HepG2 (cell line): ENCODE measurements around the gene POLA2. TPM values are rescaled to one million over a fixed set of nuclear protein-coding genes. Genes with fewer than 3 reads are reported as not detected.

ENCODE experiments used
- ATAC-seq: fragments of 200-7000 bp; cut with Tn5 transposase; 3 replicates; pipeline ENCODE4 v1.9.1; 2020; ENCODE audit warnings: mild to moderate bottlenecking, moderate library complexity
- BruUV-seq: library from RNA; stranded (reverse); fragments of 400-500 nt; replicated peaks from 2 replicates; lab custom pipeline; 2021; lab: Mats Ljungman, UMichigan
- CTCF ChIA-PET: fragments of 300-600 bp; formaldehyde crosslinking; extraction: SDS; loops from one replicate; lab custom pipeline; 2021; ENCODE audit warnings: low total read pairs, inconsistent platforms, low intra/inter-chr PET ratio; lab: Yijun Ruan, JAX
- POLR2A ChIA-PET: fragments of 350-600 bp; sonication (Branson Sonifier 250); formaldehyde crosslinking; loops from one replicate; lab custom pipeline; 2020; ENCODE audit warnings: antibody characterized with exemption, inconsistent platforms; lab: Yijun Ruan, JAX
- DNase-seq: peaks from one replicate; pipeline ENCODE4 v3.0.0-alpha.2; 2015; ENCODE audit warnings: low spot score
- FAIRE-seq: peaks from 3 replicates; lab custom pipeline; 2011; peaks lifted over from hg19 to GRCh38; lab: Jason Lieb, UNC
- H2AFZ ChIP-seq: one replicate; pipeline ENCODE4 v1.6.1; 2011; ENCODE audit warnings: low read length, inconsistent platforms
- H3K27ac ChIP-seq: fragments of 300-600 bp; 3 replicates; pipeline ENCODE4 v1.8.0; 2011; ENCODE audit warnings: mixed run types, mild to moderate bottlenecking, mixed read lengths, low read length, inconsistent platforms; ENCODE audit not compliant: insufficient read depth; ENCODE audit errors: extremely low read length
- H3K27me3 ChIP-seq, 2 experiments: fragments of 200-600 bp in 1 of 2; 2 replicates in 1 of 2; 3 replicates in 1 of 2; pipeline versions ENCODE4 v1.6.0 to v1.8.0; 2011; ENCODE audit warnings: low read length in 2 of 2, mild to moderate bottlenecking in 2 of 2, moderate library complexity in 2 of 2, inconsistent platforms in 1 of 2; ENCODE audit not compliant: insufficient read depth in 2 of 2, control insufficient read depth in 1 of 2
- H3K36me3 ChIP-seq, 2 experiments: fragments of 200-600 bp in 1 of 2; replicated peaks in 1 of 2; 2 replicates in 1 of 2; 3 replicates in 1 of 2; pipeline versions ENCODE4 v1.5.1 to v1.8.0; 2011; ENCODE audit warnings: low read length in 2 of 2, inconsistent platforms in 1 of 2; ENCODE audit not compliant: insufficient read depth in 2 of 2, control insufficient read depth in 1 of 2
- H3K4me1 ChIP-seq: 2 replicates; pipeline ENCODE4 v1.5.1; 2012; ENCODE audit warnings: low read length, inconsistent platforms; ENCODE audit not compliant: insufficient read depth
- H3K4me2 ChIP-seq: 2 replicates; pipeline ENCODE4 v1.6.0; 2011; ENCODE audit warnings: low read depth, low read length, inconsistent platforms
- H3K4me3 ChIP-seq, 3 experiments: fragments of 200-600 bp in 1 of 3; sonication (generic), shearing (Covaris generic) in 1 of 3; replicated peaks in 1 of 3; 2 replicates each; pipeline ENCODE4 v1.5.1; 2011 to 2016; ENCODE audit warnings: low read length in 3 of 3, inconsistent platforms in 2 of 3, low read depth in 2 of 3, mild to moderate bottlenecking in 2 of 3, control low read depth in 1 of 3, mixed read lengths in 1 of 3; ENCODE audit not compliant: insufficient read depth in 1 of 3
- H3K79me2 ChIP-seq: one replicate; pipeline ENCODE4 v1.6.1; 2011; ENCODE audit warnings: low read length, inconsistent platforms; ENCODE audit not compliant: insufficient read depth
- H3K9ac ChIP-seq: 2 replicates; pipeline ENCODE4 v1.6.0; 2011; ENCODE audit warnings: mild to moderate bottlenecking, low read depth, low read length, inconsistent platforms; ENCODE audit not compliant: insufficient read depth
- H3K9me3 ChIP-seq: 2 replicates; pipeline ENCODE4 v1.5.1; 2012; ENCODE audit warnings: mild to moderate bottlenecking, low read length
- H4K20me1 ChIP-seq: 2 replicates; pipeline ENCODE4 v1.6.0; 2011; ENCODE audit warnings: inconsistent platforms, mild to moderate bottlenecking, low read length, moderate library complexity; ENCODE audit not compliant: insufficient read depth
- MAFK ChIP-seq, 2 experiments: IDR thresholded peaks in 1 of 2; conservative IDR thresholded peaks in 1 of 2; 2 replicates each; pipeline ENCODE4 v1.6.1; 2011; ENCODE audit warnings: improper control_type of control experiment in 2 of 2, low read length in 2 of 2
- POLR2A ChIP-seq, 2 experiments: IDR thresholded peaks; 2 replicates each; pipeline ENCODE4 v1.6.1; 2011; ENCODE audit warnings: low read depth in 2 of 2, low read length in 2 of 2, mild to moderate bottlenecking in 1 of 2, moderate library complexity in 1 of 2; ENCODE audit not compliant: insufficient read depth in 1 of 2
- RARA ChIP-seq: IDR thresholded peaks from 2 replicates; pipeline ENCODE4 v1.6.1; 2016; ENCODE audit warnings: missing genetic modification reagents, missing compliant biosample characterization
- RBAK ChIP-seq: sonication (generic); formaldehyde crosslinking; IDR thresholded peaks from 2 replicates; pipeline ENCODE4 v1.5.1; 2020; ENCODE audit warnings: mild to moderate bottlenecking, missing genetic modification reagents
- SOX13 ChIP-seq, 3 experiments: fragments of 450-650 bp in 1 of 3; sonication (generic) in 1 of 3; formaldehyde crosslinking in 1 of 3; IDR thresholded peaks in 2 of 3; conservative IDR thresholded peaks in 1 of 3; 2 replicates each; pipeline versions ENCODE4 v1.5.0 to v1.6.1; 2016 to 2020; ENCODE audit warnings: antibody characterized with exemption in 1 of 3, mild to moderate bottlenecking in 1 of 3, missing compliant biosample characterization in 1 of 3, missing genetic modification reagents in 1 of 3, moderate library complexity in 1 of 3
- ZNF839 ChIP-seq: sonication (generic); formaldehyde crosslinking; IDR thresholded peaks from 2 replicates; pipeline ENCODE4 v1.4.0; 2020; ENCODE audit warnings: missing genetic modification reagents, mild to moderate bottlenecking, borderline replicate concordance
- WGBS: methylation state at CpG from one replicate; pipeline ENCODE4 v1.1.6; 2017; ENCODE audit warnings: low lambda C conversion rate; 5-methylcytosine and 5-hydroxymethylcytosine counted together
- in situ Hi-C: cut with HindIII; loops from 2 replicates; pipeline ENCODE4 v1.10.0; 2017; ENCODE audit warnings: low pct_unique_long_range_greater_than_20kb; ENCODE audit not compliant: extremely low pct_ligation_motif_present
- intact Hi-C: fragments of 100-400 bp; cut with micrococcal nuclease; formaldehyde crosslinking; loops from one replicate; pipeline ENCODE4 v1.10.0; 2022; ENCODE audit not compliant: unreplicated experiment
- polyA plus RNA-seq, 8 experiments: library from polyadenylated mRNA; depleted of rRNA in 3 of 8; stranded (reverse) in 7 of 8; unstranded in 1 of 8; fragments of >200 nt; fragmentation: Illumina TruSeq in 4 of 8; extraction: Trizol in 4 of 8; gene quantifications; 2 replicates each; pipeline versions ENCODE4 v1.2.1 to v1.2.3, GENCODE V29; 2011 to 2016; ENCODE audit warnings: low read depth in 4 of 8, missing spikeins in 1 of 8, mixed read lengths in 1 of 8; ENCODE audit not compliant: insufficient read depth in 1 of 8
- total RNA-seq, 5 experiments: library from RNA; depleted of rRNA; stranded (reverse); fragments of >200 nt; fragmentation: Illumina TruSeq; extraction: Trizol; gene quantifications; 2 replicates each; pipeline ENCODE4 v1.2.3, GENCODE V29; 2016; ENCODE audit warnings: low read depth in 1 of 5
- TF ChIP-seq, protein P1 (sequence below): sonication (generic); formaldehyde crosslinking; IDR thresholded peaks from 2 replicates; pipeline ENCODE4 v1.4.0; 2020; ENCODE audit warnings: missing genetic modification reagents
- TF ChIP-seq, protein P2 (sequence below): sonication (generic); formaldehyde crosslinking; IDR thresholded peaks from 2 replicates; pipeline ENCODE4 v1.9.0; 2021; ENCODE audit warnings: missing genetic modification reagents, borderline replicate concordance
- TF ChIP-seq, protein P3 (sequence below): sonication (generic); formaldehyde crosslinking; IDR thresholded peaks from one replicate; pipeline ENCODE4 v1.5.1; 2020; ENCODE audit warnings: mild to moderate bottlenecking, missing genetic modification reagents; ENCODE audit errors: not compliant biosample characterization

The POLA2 gene
- total and polyA plus RNA-seq, 2 of the 13 experiments (the other 11 are each of a cell fraction or from before 2014, with no cell fraction given): 9.7 to 15.6 TPM

DNA sequence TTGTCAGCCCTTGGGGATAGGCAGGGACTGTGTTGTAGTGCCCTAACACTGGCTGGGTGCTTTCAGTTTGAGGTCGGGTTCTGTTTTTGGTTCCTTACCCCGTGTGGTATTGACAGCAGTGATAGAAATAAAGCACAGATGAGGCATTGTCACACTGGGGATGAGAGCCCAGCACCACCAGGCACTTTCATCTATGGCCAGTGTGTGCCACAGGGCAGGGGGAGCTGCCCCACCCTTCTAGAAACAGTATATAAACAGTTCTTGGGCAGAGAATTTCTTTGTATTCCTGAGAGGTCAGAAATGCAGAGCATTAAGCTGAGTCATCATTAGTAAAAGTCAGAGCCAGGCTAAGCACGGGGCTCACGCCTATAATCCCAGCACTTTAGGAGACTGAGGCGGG, 29.9 kb downstream of the POLA2 start:
- FAIRE-seq (no peak), DNase-seq (peak; percentile 56), ATAC-seq (peak; percentile 50)
- Histone ChIP-seq H3K79me2 (no peaks in the 10 kb centered on the region), H3K27ac (peak overlapping the region; percentile 54), H2AFZ (no peak overlapping the region), H3K4me2 (peak overlapping the region; percentile 56), H3K4me1 (peaks cover 42% of the 10 kb centered on the region), H3K9ac (peak overlapping the region; percentile 50), H4K20me1 (no peaks in the 10 kb centered on the region), H3K27me3 (no peaks in the 10 kb centered on the region), H3K36me3 (peaks cover 12 to 43% of the 10 kb centered on the region in 2 experiments), H3K4me3 (peak overlapping the region in 1 of 3 experiments; percentile 25; a peak in 1 of 6 replicates), H3K9me3 (no peaks in the 10 kb centered on the region)
- CTCF ChIA-PET: interaction anchor here (2.0 kb wide), 1 partner anchor 24 kb away, joined by 7 read pairs; the partner anchor contains the start of gene CDC42EP2
- TSS peak; percentile 80 for BruUV-seq
- WGBS: 42% methylated on average over 3 of the region's 5 CpGs
- in situ Hi-C loops: no loop called here
- POLR2A ChIA-PET: interaction anchor here (0.9 to 4.0 kb wide), 9 partner anchors 10 to 42 kb away, joined by 3 to 36 read pairs (median 4); partner anchors contain the start of genes CDC42EP2 and DPF2
- intact Hi-C loops: loop anchor here (1.0 kb wide), 1 partner anchor 11 kb away; no protein-coding TSS in a partner anchor
- TF ChIP-seq RBAK (CRISPR knock-in tag) (no peak), RARA (CRISPR knock-in tag) (peak; percentile 19; the same call in 1 of the 2 replicates), POLR2A (IDR thresholded peaks at IDR 0.05; ENCODE audit: insufficient read depth in 1 of 2, low read depth in 2 of 2, low read length in 2 of 2) (0 out of 4 replicates have a peak, but pooled peaks of 1 of the 2 experiments have one; percentile 12), SOX13 (IDR thresholded peaks at IDR 0.05) (no peak), SOX13 (CRISPR knock-in tag; conservative IDR thresholded peaks at IDR 0.05 in 1 of 2, IDR thresholded peaks at IDR 0.05 in 1 of 2) (peak in 1 of 2 experiments; percentile 28; a peak in 2 of 4 replicates), MAFK (conservative IDR thresholded peaks at IDR 0.05 in 1 of 2, IDR thresholded peaks at IDR 0.05 in 1 of 2; ENCODE audit: low read length in 2 of 2) (peak; percentile 98), ZNF839 (CRISPR knock-in tag) (no peak)
- TF ChIP-seq, protein P1, sequence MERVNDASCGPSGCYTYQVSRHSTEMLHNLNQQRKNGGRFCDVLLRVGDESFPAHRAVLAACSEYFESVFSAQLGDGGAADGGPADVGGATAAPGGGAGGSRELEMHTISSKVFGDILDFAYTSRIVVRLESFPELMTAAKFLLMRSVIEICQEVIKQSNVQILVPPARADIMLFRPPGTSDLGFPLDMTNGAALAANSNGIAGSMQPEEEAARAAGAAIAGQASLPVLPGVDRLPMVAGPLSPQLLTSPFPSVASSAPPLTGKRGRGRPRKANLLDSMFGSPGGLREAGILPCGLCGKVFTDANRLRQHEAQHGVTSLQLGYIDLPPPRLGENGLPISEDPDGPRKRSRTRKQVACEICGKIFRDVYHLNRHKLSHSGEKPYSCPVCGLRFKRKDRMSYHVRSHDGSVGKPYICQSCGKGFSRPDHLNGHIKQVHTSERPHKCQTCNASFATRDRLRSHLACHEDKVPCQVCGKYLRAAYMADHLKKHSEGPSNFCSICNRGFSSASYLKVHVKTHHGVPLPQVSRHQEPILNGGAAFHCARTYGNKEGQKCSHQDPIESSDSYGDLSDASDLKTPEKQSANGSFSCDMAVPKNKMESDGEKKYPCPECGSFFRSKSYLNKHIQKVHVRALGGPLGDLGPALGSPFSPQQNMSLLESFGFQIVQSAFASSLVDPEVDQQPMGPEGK: peak; percentile 64
- TF ChIP-seq, protein P2, sequence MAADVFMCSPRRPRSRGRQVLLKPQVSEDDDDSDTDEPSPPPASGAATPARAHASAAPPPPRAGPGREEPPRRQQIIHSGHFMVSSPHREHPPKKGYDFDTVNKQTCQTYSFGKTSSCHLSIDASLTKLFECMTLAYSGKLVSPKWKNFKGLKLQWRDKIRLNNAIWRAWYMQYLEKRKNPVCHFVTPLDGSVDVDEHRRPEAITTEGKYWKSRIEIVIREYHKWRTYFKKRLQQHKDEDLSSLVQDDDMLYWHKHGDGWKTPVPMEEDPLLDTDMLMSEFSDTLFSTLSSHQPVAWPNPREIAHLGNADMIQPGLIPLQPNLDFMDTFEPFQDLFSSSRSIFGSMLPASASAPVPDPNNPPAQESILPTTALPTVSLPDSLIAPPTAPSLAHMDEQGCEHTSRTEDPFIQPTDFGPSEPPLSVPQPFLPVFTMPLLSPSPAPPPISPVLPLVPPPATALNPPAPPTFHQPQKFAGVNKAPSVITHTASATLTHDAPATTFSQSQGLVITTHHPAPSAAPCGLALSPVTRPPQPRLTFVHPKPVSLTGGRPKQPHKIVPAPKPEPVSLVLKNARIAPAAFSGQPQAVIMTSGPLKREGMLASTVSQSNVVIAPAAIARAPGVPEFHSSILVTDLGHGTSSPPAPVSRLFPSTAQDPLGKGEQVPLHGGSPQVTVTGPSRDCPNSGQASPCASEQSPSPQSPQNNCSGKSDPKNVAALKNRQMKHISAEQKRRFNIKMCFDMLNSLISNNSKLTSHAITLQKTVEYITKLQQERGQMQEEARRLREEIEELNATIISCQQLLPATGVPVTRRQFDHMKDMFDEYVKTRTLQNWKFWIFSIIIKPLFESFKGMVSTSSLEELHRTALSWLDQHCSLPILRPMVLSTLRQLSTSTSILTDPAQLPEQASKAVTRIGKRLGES (CRISPR knock-in tag): no peak
- TF ChIP-seq, protein P3, sequence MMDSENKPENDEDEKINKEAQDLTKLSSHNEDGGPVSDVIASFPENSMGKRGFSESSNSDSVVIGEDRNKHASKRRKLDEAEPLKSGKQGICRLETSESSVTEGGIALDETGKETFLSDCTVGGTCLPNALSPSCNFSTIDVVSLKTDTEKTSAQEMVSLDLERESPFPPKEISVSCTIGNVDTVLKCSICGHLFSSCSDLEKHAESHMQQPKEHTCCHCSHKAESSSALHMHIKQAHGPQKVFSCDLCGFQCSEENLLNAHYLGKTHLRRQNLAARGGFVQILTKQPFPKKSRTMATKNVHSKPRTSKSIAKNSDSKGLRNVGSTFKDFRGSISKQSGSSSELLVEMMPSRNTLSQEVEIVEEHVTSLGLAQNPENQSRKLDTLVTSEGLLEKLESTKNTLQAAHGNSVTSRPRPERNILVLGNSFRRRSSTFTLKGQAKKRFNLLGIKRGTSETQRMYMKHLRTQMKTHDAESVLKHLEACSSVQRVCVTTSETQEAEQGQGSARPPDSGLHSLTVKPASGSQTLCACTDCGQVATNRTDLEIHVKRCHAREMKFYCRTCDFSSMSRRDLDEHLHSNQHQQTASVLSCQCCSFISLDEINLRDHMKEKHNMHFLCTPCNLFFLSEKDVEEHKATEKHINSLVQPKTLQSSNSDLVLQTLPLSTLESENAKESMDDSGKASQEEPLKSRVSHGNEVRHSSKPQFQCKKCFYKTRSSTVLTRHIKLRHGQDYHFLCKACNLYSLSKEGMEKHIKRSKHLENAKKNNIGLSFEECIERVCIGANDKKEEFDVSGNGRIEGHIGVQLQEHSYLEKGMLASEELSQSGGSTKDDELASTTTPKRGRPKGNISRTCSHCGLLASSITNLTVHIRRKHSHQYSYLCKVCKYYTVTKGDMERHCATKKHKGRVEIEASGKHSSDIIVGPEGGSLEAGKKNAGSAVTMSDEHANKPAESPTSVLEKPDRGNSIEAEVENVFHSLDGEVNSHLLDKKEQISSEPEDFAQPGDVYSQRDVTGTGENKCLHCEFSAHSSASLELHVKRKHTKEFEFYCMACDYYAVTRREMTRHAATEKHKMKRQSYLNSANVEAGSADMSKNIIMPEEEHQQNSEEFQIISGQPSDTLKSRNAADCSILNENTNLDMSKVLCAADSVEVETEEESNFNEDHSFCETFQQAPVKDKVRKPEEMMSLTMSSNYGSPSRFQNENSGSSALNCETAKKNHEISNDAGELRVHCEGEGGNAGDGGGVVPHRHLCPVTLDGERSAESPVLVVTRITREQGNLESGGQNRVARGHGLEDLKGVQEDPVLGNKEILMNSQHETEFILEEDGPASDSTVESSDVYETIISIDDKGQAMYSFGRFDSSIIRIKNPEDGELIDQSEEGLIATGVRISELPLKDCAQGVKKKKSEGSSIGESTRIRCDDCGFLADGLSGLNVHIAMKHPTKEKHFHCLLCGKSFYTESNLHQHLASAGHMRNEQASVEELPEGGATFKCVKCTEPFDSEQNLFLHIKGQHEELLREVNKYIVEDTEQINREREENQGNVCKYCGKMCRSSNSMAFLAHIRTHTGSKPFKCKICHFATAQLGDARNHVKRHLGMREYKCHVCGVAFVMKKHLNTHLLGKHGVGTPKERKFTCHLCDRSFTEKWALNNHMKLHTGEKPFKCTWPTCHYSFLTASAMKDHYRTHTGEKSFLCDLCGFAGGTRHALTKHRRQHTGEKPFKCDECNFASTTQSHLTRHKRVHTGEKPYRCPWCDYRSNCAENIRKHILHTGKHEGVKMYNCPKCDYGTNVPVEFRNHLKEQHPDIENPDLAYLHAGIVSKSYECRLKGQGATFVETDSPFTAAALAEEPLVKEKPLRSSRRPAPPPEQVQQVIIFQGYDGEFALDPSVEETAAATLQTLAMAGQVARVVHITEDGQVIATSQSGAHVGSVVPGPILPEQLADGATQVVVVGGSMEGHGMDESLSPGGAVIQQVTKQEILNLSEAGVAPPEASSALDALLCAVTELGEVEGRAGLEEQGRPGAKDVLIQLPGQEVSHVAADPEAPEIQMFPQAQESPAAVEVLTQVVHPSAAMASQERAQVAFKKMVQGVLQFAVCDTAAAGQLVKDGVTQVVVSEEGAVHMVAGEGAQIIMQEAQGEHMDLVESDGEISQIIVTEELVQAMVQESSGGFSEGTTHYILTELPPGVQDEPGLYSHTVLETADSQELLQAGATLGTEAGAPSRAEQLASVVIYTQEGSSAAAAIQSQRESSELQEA: no peak
